DND-41 (cell line): ENCODE data around the gene MAST2.

Experiments
- ATAC-seq: fragments of 200-7000 bp; cut with Tn5 transposase; 3 replicates; pipeline ENCODE4 v1.9.1; 2021; ENCODE audit warnings: low read depth; ENCODE audit not compliant: insufficient read depth
- DNase-seq: peaks from one replicate; pipeline ENCODE4 v3.0.0-alpha.2; 2020
- H2AFZ ChIP-seq: 2 replicates; pipeline ENCODE4 v1.6.0; 2012; ENCODE audit warnings: low read depth, low read length
- H3K27ac ChIP-seq: 2 replicates; pipeline ENCODE4 v1.5.1; 2012; ENCODE audit warnings: low read length, inconsistent platforms
- H3K27me3 ChIP-seq: fragments of 200-600 bp; sonication (generic); 2 replicates; pipeline ENCODE4 v1.6.0; 2012; ENCODE audit warnings: low read length, mild to moderate bottlenecking, inconsistent platforms; ENCODE audit not compliant: insufficient read depth, poor library complexity
- H3K36me3 ChIP-seq: 2 replicates; pipeline ENCODE4 v1.5.1; 2012; ENCODE audit warnings: low read length, inconsistent platforms; ENCODE audit not compliant: insufficient read depth
- H3K4me1 ChIP-seq: 2 replicates; pipeline ENCODE4 v1.5.1; 2012; ENCODE audit warnings: mild to moderate bottlenecking, low read length; ENCODE audit not compliant: insufficient read depth
- H3K4me2 ChIP-seq: 2 replicates; pipeline ENCODE4 v1.6.0; 2012; ENCODE audit warnings: mild to moderate bottlenecking, moderate library complexity, low read length, inconsistent platforms; ENCODE audit not compliant: insufficient read depth
- H3K4me3 ChIP-seq, 2 experiments: fragments of 200-600 bp in 1 of 2; shearing (Covaris generic) in 1 of 2; 2 replicates each; pipeline ENCODE4 v1.5.1; 2012 to 2016; ENCODE audit warnings: inconsistent platforms in 2 of 2, low read length in 2 of 2, mild to moderate bottlenecking in 2 of 2, low read depth in 1 of 2, moderate library complexity in 1 of 2
- H3K79me2 ChIP-seq: 2 replicates; pipeline ENCODE4 v1.6.0; 2012; ENCODE audit warnings: low read length, inconsistent platforms; ENCODE audit not compliant: insufficient read depth
- H3K9ac ChIP-seq: 2 replicates; pipeline ENCODE4 v1.6.0; 2012; ENCODE audit warnings: low read depth, mild to moderate bottlenecking, inconsistent platforms, low read length, moderate library complexity
- H3K9me3 ChIP-seq: 2 replicates; pipeline ENCODE4 v1.5.1; 2012; ENCODE audit warnings: low read length, moderate library complexity, mild to moderate bottlenecking, inconsistent platforms; ENCODE audit not compliant: insufficient read depth, severe bottlenecking
- H4K20me1 ChIP-seq: 2 replicates; pipeline ENCODE4 v1.6.0; 2012; ENCODE audit warnings: low read length; ENCODE audit not compliant: insufficient read depth
- CTCF ChIP-seq: IDR thresholded peaks from 2 replicates; pipeline ENCODE4 v1.5.1; 2012; ENCODE audit warnings: borderline replicate concordance, low read length, moderate library complexity, mild to moderate bottlenecking; ENCODE audit not compliant: poor library complexity, severe bottlenecking; ENCODE audit errors: extremely low read depth
- EZH2 ChIP-seq: IDR thresholded peaks from 3 replicates; pipeline ENCODE4 v1.6.1; 2012; ENCODE audit warnings: borderline replicate concordance, low read depth, mild to moderate bottlenecking, moderate library complexity, low read length, inconsistent platforms; ENCODE audit not compliant: severe bottlenecking

Gene MAST2

DNA sequence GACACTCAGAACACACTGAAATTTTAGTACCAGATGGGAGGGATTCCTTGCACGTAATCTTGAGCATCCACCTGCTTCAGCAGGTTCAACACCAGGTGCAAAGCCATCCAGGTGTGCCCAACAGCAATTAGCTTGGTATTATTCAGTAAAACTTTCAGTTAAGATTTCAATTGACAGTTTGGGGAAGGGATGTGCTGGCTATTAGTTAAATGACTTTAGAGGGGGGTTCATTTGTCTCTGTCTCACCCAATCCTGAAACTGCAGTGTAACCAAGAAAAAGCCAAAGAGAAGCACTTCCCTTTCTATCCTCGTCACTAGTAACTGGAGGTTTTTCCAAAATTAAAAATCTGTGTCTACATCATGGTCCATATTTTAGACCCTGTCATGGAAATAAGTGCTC is 238.1 kb downstream of the MAST2 start:
- TF ChIP-seq EZH2 (no peak), CTCF (no peak)
- Histone ChIP-seq H3K4me1 (no peaks in the 10 kb centered on the region), H3K27me3 (no peaks in the 10 kb centered on the region), H3K9me3 (no peaks in the 10 kb centered on the region), H3K4me2 (no peak overlapping the region), H3K27ac (no peak overlapping the region), H4K20me1 (no peaks in the 10 kb centered on the region), H3K4me3 (no peak overlapping the region), H3K79me2 (no peaks in the 10 kb centered on the region), H2AFZ (no peak overlapping the region), H3K36me3 (peaks cover 71% of the 10 kb centered on the region), H3K9ac (no peak overlapping the region)
- DNase-seq = no peak
- ATAC-seq = no peak

- H3K9ac ChIP-seq = no peak overlapping the region
- H3K27me3 ChIP-seq = no peaks in the 10 kb centered on the region
- peaks cover 75% of the 10 kb centered on the region for H3K36me3 ChIP-seq
- H3K4me1 ChIP-seq = no peaks in the 10 kb centered on the region
- H3K9me3 ChIP-seq = no peaks in the 10 kb centered on the region
- ATAC-seq (no peak), DNase-seq (no peak)
- no peak for TF ChIP-seq CTCF
- TF ChIP-seq EZH2 = no peak
- no peaks in the 10 kb centered on the region for H4K20me1 ChIP-seq
- H3K79me2 ChIP-seq = no peaks in the 10 kb centered on the region
- H3K4me3 ChIP-seq = no peak overlapping the region
- H3K4me2 ChIP-seq = no peak overlapping the region
- no peak overlapping the region for H2AFZ ChIP-seq
- H3K27ac ChIP-seq = no peak overlapping the region
These were observed 238.6 kb downstream of the MAST2 start for GRCh38 chr1:46041974-46042373.

DNA sequence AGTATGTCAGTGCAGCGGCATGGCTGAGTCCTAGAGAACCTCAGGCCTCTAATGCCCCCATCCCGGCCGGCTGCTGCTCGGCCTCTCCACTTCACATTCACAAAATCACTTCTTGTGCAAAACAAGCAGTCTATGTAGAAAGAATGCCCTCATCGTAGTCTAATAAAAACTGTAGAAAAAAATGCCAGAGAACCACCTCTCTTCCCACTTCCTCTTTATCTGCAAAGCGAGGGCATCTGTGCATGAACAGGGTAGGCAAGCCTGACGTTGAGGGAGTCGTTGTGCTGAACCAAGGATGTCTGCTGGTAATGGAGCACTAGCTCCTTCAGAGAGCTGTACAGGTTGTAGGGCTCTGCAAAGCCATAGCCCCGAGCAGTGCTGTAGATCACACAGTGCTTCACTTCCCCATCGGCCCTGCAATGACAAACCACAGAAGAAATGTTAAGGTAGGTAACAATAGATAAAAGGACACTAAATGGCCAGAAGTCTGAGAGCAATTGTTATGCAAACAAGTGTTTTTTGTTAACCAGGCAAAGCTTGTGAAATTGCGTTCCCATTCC is 240.1 kb downstream of the MAST2 start:
- DNase-seq (no peak), ATAC-seq (no peak; the same call in 2 of the 3 replicates)
- Histone ChIP-seq H3K9me3 (no peaks in the 10 kb centered on the region), H3K79me2 (no peaks in the 10 kb centered on the region), H3K4me2 (no peak overlapping the region), H3K27ac (no peak overlapping the region; the same call in 1 of the 2 replicates), H4K20me1 (no peaks in the 10 kb centered on the region), H3K36me3 (peaks cover 70% of the 10 kb centered on the region), H3K4me3 (no peak overlapping the region), H3K9ac (no peak overlapping the region), H2AFZ (no peak overlapping the region), H3K4me1 (no peaks in the 10 kb centered on the region), H3K27me3 (no peaks in the 10 kb centered on the region)
- no peak for TF ChIP-seq EZH2
- no peak for TF ChIP-seq CTCF

DNA sequence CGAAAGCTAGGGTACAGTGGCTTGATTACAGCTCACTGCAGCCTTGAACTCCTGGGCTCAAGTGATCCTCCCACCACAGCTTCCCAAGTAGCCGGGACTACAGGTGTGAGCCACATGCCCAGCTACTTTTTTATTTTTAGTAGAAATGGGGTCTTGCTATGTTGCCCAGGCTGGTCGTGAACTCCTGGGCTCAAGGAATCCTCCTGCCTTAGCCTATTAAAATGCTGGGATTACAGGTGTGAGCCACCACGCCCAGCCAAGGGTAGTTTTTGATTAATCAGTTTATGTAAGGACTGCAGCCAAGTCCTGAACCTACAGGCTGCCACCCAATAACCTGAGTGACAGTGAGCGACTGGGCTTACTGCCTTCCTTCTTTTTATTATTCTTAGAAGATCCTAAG is 240.7 kb downstream of the MAST2 start:
- Histone ChIP-seq H3K4me1 (no peaks in the 10 kb centered on the region), H4K20me1 (no peaks in the 10 kb centered on the region), H3K36me3 (peaks cover 70% of the 10 kb centered on the region), H2AFZ (no peak overlapping the region), H3K4me2 (no peak overlapping the region), H3K9ac (no peak overlapping the region), H3K9me3 (no peaks in the 10 kb centered on the region), H3K27me3 (no peaks in the 10 kb centered on the region), H3K27ac (no peak overlapping the region), H3K79me2 (no peaks in the 10 kb centered on the region), H3K4me3 (no peak overlapping the region)
- DNase-seq (no peak), ATAC-seq (no peak)
- TF ChIP-seq CTCF (no peak), EZH2 (no peak)
